GM21619 (cell line): ENCODE results near the gene CPA2.
A peak's percentile ranks its signal among the peaks of the same experiment; 100 is the strongest.

Source experiments
- ATAC-seq: cut with Tn5 transposase; IDR thresholded peaks from one replicate; pipeline ENCODE4 v1.9.1; 2021; ENCODE audit not compliant: unreplicated experiment

CPA2 gene

DNA sequence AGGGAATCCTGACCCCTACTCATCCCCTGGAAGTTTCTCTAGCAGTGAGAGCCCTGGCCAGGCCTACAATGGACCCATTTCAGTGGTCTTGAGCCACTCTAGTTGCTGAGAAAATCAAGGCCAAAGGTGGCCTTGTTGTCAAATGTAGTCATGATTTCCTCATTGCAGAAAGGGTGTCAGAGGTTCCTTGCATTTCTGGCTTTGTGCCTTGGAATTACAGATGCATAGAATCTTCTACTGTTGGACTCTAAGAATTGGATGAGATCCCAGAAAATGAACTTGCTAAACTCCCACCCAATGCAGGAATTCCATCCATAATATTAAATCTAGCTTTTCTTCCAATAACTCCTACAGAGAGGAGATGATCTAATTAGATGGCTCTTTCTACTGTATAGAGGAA lies 12.2 kb downstream of the CPA2 start:
- ATAC-seq: no peak

- no peak for ATAC-seq
Measured at GRCh38 chr7:130279286-130279685, 12.6 kb downstream of the CPA2 start.

GRCh38 chr7:130279906-130280305 lies 13.2 kb downstream of the CPA2 start:
- ATAC-seq: no peak

DNA sequence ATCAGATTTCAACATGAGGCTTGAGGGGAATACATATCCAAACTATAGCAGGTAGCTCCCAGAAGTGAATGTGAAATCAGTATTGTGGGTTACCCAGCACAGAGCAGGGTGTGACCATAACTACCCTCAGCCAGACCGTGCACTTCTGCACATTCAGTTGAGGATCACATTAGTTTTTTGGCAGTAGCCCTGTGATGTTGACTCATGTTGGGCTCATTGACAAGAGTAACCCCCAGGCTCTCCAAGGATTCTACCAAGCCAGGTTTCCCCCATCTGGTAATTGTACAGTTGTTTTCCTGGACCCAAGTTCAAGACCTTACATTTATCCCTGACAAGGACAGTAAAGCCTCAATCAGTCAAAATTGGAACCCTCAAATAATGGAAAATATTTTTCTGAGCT lies 14.6 kb downstream of the CPA2 start:
- no peak for ATAC-seq

- ATAC-seq: no peak
Measured at GRCh38 chr7:130286881-130287280, 20.2 kb downstream of the CPA2 start.

DNA sequence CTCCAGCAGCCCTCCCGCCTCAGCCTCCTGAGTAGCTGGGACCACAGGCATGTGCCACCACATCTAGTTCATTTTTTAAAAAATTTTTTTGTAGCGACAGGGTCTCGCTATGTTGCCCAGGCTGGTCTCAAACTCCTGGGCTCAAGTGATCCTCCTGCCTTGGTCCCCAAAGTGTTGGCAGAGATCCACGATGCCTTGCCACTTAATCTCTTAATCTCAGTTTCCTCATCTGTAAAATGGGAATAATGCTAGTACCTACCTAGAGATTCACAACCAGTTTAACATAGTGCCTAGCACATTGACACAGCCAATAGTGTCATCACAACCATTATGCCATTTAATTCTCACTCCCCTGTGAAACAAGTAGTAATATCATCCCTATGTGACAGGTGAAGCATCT lies 21.5 kb downstream of the CPA2 start:
- ATAC-seq: no peak

- no peak for ATAC-seq
Measured at GRCh38 chr7:130288829-130289228, 22.2 kb downstream of the CPA2 start.

- no peak for ATAC-seq
Measured at GRCh38 chr7:130289478-130289877, 22.8 kb downstream of the CPA2 start.

- no peak for ATAC-seq
Measured at GRCh38 chr7:130290745-130291144, 24.1 kb downstream of the CPA2 start.

- peak; percentile 42 for ATAC-seq
Measured at GRCh38 chr7:130292682-130293257, 26.1 kb downstream of the CPA2 start, which contains the start of gene CPA4. Gene CPA4, plus strand, starts transcription at chr7:130293161. Its CDS starts 20 bp downstream, at chr7:130293181.

DNA sequence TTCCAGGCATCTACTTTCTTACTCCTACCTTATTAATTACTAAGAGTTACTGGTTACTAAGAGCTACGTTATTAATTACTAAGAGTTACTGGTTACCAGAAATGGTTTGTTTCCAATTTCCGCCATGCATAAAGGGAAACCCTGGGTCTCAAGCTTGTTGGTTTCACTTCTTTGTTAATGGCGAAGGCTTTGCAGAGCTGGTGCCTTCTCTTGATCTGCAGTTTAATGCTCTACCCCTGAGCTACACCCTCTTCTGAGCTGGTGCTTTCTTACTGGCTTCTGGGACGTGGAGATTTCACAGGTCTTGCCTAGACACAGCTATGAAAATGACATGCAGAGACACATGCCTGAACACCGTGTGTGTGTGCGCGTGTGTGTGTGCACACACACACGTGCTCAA lies 26.9 kb downstream of the CPA2 start:
- peak; percentile 64 for ATAC-seq

DNA sequence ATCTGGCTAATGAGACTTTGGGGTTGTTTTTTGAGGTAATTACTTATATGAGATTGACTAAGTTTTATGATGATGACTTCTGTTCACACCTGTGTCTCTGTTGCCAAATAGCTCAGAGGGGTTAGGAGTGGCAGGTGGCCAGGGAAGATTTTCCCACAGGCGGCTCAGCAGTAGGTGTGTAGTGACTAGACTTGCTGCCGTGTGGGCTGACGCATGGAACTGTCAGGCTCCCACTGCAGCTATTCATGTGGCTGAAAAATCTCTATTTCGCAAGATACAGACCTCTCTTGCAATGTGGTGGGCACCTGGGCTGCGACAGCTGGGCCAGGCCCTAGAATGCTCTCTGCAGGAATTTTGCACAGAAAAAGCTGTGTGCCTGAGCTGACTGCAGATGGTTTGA lies 27.7 kb downstream of the CPA2 start:
- ATAC-seq: no peak

DNA sequence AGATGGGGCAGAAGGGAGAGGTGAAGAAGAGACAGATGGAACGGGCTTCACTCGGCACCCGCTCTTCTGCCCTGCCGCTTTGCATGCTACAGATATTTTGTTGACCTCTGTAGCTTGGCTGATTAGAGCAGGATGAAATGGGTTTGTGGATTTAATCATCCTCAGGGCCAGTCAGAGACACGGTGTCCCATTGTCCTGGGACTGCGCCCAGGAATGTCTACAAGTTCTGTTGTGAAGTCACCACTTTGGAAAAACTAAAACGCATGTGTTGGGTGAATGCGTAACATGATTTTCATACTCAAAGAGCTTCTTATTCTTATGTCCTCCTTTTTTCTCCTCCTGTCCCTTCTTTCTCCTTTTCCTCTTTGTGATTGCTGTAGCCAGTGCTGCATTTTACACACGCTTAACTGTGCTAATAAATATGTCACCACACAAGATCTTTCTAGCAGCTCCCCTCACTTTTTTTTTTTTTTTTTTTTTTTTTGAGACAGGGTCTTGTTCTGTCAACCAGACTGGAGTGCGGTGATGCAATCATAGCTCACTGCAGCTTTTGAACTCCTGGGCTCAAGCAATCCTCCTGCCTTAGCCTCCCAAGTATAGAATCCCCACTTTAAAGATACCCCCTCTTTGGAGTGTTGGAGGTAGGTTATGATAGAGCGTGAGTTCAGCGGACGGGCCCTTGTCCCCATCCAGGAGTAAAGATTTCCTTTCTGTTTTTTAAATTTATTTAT lies 29.7 kb downstream of the CPA2 start:
- no peak for ATAC-seq

DNA sequence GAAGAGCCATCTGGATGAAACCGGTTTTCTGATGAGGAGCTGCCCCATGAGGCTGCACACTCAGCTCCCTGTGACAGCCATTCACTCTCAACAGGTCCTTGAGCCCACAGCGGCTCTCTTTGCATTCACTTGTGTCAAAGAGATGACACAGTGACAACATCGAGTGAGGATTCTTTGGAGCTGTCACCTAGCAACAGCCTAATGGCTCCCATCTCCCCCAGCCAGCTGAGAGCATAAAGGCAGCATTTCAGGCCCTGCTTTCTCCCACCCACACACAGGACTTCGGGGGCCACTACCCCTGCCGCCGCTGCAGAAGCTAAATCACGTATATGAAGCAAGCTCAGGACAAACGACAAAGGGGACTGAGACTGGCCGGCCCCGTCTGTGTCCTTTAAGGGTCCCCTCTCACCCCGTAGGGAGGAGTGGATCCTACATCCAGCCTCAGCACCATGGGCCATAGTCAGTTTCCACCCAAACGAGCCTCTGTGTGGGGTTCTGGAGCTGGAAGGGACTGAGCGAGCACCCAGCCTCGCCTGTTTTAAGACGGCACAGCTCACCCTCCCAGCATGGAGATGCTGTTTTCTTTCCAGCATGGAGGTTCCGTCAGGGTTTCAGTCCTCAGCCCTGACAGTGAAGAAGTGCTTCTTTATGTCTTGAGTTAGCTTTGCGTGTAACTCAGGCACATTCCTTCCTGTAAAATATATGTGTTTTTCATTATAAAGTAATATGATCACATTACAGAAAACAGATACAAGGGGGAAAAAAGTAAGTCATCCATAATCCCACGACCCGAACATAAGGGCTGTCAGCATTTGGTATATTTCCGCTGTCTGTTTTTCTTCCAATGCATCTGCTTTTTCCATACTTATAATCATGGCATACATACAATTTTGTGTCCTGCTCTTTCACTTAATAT lies 31.2 kb downstream of the CPA2 start:
- ATAC-seq: no peak

- ATAC-seq: no peak
Measured at GRCh38 chr7:130298544-130299326, 32.1 kb downstream of the CPA2 start.

- ATAC-seq: no peak
Measured at GRCh38 chr7:130299866-130300265, 33.2 kb downstream of the CPA2 start.

DNA sequence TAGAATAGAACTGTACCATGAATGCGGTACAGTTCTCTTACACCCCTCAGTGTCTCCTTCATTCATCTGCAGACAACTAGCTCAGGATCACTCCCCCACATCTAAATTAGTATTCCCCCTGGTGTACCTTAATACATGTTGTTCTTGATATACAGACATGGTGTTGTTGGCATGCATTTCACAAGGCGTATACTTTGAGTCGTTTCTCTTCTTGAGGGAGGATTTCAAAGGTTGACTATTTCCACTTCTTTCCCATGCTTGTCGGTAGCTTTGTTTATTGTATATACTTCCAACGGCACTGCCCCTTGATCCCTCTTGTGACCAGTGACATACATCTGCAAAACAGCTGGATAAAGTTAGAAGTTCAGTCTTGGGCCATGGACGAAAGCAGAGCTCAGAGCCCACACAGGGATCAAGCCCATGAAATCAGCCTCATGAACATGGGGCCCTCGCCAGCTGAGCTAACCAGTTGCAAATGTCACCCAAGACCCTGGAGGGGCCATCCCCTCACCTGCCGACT lies 34.9 kb downstream of the CPA2 start:
- ATAC-seq: no peak

DNA sequence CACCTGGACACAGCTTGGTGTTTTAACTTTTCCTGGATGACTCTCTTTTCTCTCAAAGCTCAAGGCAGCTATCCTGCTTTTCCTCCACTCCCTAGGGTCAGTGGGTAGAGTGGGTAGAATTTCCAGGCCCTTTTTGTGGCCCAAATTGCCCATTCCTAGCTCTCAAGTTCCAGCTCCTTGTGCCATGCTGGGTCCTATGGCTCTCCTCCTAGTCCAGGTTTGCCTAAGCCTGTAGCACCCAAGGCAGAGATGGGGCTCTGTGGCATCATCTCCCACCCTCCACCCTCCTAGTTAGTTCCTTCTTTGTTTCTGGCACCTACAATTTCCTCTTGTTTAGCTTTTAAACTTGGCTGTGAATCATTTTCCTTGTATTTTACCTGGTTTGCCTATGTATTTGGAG lies 36.0 kb downstream of the CPA2 start:
- no peak for ATAC-seq

- ATAC-seq: no peak
Measured at GRCh38 chr7:130303127-130303526, 36.5 kb downstream of the CPA2 start.

GRCh38 chr7:130303551-130303950 lies 36.9 kb downstream of the CPA2 start:
- no peak for ATAC-seq

DNA sequence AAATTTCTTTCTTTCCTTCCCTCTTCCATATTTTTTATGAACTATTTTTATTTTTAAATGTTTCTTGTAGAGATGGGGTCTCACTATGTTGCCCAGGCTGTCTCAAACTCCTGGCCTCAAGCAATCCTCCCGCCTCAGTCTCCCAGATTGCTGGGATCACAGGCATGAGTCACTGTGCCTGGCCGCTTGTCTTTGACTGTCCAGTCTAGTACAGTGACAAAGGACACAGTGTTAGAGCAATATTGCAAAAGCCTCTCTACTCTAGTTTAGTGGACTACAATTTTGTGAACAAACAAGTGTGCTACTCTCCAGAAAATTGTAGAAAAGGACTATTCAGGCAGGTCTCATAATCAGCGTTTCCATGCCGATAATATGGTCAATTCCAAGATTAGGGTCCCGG lies 37.3 kb downstream of the CPA2 start:
- ATAC-seq: no peak
